8988T (cell line): Measurements from ENCODE around the gene MMEL1.
A peak's percentile ranks its signal among the peaks of the same experiment; 100 is the strongest.

Experiments
- DNase-seq: peaks from one replicate; pipeline ENCODE4 v3.0.0; 2011

MMEL1 gene

DNA sequence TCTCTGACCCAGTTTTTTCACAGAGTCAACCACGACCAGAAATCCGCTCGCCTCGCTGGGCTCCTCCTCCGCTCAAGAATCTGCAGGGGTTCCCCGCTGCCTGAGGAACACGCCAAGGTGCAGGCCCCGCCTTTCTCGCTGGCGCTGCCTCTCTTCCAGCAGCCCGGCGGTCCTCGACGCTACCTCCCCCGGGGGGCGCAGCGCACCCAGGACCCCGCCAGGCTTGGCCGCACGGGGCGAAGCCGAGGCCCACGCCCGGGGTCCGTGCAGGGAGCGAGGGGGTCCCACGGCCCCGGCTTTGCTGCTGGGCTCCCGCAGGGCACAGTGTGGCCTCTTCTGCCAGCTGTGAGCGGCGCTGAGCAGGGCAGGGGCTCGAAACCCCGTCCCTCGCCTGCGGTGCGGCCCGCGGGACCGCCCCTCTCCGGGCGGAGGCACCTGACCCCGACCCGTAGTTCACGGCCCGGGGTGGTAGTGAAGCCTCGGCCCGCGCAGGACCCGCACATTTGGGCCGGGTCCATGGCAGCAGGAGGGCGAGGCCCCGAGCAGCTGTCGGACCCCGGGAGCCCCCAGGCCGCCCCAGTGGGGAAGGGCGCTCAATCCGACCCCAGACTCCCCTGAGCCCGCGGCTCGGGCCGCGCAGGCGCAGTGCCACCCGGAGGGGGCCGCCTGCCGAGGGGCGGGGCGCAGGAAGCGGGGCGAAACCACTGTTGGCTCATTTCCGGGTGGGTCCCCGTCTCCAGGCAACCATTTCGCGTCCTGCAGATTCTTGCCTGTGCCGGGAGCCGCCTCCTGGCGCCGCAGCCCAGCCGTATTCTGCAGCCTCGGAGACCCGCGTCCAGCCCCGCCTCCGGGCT, 10.0 kb upstream of the MMEL1 start:
- DNase-seq: peak; percentile 99

DNA sequence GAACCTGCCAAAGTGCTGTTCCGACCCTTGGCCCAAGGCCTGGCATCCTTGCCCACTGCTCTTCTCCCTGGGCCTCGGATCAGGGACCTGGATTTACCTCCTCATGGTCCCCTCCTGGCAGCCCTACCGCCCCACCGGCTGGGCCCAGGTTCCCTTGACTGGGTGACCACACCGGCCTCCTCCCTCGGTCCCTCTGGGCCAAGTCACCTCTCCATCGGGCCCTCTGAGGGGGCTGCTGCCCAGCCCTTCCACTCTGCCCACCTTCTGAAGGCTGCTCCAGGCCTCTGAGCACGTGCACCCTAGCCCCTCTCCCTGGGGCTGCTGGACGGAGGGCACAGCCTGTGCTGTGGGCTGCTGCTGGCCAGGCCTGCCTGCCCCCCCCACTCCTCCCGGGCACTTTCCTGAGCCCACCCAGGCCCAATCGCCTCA, 9.3 kb upstream of the MMEL1 start:
- peak; percentile 18 for DNase-seq

DNA sequence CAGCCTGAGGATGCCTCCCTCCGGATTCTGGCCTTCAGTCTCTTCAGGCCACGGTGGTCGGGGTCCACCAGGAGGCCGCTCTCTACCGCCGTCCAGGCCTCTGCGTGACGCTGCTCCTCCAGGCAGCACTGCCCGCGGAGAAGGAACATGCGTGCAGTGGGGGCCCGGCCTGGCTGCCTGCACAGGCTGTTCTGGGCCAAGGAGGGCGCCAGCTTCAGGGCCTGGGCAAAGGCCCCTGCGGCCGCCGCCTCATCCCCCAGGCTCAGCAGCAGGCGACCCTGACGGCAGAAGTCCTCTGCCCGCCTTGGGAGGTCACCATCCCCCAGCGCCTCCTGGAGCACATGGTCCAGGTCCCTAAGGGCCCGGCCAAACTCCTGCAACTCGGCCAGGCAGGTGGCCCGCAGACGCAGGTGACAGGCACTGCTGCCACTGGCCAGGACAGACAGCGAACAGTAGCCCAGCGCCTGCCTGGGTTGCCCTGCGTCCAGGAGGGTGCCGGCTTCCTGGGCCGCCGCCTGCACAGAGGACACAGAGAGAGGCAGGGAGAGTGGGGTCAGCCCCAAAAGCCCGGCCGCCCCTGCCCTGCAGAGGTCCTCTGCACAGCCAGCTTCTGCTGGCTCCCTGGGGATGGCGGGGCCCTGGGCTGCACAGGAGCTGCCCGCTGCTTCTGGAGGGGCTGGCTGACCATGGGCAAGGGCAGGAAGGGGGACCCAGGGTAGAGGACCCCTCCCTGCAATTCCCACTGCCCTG, 8.7 kb upstream of the MMEL1 start:
- peak; percentile 34 for DNase-seq

DNA sequence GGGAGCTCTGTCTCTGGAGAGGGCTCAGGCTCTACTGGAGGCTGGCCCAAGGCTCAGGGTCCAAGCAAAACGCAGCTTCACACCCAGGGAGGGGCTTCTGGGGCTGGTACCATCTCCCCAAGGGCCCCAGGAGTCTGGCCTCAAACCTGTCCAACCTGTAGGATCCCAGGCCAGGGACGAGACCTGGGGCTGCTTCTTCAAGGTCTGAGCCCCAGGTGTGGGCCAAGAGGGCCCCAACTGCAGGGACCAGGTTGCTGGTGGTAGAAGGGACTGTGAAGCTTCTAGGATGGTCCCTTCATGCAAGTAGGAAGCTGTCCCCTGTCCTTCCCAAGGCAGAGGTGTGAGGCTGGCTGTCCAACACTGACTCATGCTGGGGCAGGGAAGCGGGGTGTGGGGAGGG, 7.8 kb upstream of the MMEL1 start:
- peak; percentile 13 for DNase-seq

DNA sequence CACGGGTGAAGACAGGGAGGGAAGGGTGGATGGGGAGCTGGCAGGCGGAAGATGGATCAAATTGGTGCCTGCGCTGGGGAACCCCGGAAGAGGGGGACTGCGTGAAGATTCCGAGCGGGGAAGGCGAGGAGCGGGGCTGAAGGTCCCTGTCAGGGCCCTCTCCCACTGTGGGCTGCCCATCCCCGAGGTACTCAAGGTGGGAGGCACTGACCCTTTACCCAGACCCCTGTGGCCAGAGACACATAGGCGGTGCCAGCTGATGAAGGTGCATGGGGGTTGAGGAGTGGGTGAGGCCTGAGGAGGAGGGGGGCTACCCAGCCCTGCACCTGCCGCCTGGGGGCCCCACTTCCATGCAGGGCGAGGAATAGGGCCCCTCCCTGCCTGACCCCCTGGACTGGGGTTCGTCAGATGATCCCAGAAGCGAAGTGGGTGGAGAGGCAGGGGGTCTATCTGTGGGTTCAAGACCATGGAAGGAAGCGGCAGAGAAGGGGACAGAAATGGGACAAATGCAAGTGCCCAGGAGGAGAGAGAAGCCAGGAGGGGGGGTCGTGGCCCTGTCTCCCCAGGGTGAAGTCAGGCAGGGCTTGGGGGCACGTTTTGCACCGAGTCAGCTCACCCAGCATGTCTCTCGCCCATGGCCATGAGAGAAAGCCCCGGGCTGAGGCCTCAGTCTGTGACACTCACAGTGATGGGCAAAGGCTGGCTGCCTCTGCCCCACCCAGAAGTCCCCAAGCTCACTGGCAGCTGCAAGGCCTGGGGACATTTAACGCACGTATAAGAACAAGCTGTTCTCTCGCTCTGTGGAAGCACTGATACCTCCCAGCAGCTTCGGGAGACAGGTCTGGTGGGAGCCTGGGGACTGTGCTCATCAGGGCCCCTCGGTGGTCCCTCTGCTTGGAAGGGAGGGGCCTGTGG, 7.0 kb upstream of the MMEL1 start:
- peak; percentile 19 for DNase-seq

DNA sequence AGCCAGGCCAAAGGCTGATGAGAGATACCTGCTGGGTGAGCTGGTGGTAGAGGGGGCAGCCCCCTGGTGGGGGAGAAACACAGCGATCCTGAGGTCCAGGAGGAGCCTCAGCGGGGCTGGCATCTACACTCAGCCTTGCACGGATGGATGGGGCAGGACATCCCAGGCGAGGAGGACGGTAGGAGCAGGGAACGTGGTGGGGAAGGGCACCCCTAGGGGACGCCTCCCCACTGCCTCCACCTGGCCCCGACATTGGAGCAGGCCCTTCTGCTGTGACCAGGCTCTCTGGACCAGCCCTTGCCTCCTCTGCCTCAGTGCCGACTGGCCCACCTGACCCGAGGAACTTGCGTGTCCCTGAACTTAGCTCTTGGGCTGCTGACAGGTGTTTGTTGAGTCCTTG, 6.4 kb upstream of the MMEL1 start:
- peak; percentile 25 for DNase-seq

DNA sequence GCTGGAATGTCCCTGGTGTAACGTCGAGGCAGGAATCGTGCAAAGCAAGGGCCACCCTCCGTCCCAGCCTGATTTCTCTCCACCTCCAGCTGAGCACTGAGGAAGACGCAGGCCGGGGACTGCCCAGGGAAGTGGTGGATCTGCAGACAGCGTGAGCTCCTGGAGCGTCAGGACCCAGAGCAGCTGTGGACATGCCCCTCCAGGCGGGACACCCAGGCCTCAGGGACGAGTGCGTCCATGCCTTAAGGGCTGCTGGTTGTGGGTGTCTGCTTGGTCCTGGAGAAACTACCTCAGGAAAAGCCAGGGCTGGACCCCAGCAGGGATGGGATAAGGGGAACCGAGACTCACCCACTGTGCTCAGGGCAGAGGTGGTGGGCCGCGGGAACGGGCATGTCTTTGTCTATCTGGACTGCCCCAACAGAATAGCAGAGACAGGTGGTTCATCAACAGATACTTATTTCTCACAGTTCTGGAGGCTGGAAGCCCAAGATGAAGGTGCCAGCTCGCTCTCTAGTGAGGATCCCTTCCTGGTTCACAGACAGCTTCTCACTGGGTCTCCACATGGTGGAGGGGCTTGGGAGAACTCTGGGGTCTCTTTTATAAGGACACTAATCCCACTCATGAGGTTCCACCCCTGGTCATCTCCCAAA, 5.8 kb upstream of the MMEL1 start:
- peak; percentile 8 for DNase-seq

DNA sequence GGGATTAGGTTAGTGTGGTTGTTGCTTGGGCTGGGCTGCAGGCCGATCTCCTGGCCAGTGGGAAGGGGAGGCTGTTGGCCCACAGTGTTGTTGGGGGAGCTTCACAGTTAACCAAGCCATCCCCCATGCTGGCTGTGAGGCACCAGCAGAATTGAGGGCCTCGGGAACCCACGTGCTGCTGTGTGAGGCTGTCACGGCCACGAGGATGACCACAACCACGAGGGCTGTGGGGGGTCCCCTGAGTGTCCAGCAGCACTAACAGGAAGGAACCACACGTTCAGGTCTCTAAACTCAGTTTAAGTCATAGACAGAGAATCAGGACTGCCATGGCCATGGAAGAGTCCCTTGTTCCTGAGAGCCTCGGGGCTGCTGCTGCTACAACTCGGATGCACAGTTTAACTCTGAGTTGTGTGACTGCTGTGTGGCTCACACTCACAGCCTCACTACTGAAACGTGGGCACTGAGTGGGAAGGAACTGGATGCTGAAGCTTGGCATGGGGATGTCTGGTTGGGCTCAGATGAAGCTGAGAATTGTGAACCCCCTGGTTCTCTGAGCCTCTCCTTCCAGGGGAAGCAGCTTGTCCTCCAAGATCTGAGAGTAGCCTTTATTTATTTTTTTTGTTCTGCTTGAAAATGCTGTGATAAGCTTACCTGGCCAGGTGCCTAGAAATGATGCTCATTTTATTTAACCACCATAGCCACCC, 4.8 kb upstream of the MMEL1 start:
- peak; percentile 6 for DNase-seq

DNA sequence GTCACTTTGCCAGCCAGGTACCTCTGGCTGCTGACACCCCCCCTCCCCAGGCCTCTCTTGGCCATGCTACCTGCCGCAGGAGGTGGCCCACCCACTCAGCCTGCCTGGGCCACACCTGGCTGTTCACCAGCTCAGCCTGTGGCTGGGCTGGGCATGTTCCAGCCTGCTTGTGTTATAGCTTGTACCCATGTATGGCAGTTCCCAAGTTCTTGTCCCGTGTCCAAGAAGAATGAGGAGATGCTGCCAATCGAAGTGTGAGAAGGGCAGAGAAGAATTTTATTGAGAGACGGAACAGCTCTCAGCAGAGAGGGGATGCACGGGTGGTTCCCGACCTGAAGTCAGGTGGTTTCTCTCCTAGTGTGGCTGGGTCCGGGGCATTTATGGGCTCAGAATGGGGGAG, 3.9 kb upstream of the MMEL1 start:
- peak; percentile 5 for DNase-seq

DNA sequence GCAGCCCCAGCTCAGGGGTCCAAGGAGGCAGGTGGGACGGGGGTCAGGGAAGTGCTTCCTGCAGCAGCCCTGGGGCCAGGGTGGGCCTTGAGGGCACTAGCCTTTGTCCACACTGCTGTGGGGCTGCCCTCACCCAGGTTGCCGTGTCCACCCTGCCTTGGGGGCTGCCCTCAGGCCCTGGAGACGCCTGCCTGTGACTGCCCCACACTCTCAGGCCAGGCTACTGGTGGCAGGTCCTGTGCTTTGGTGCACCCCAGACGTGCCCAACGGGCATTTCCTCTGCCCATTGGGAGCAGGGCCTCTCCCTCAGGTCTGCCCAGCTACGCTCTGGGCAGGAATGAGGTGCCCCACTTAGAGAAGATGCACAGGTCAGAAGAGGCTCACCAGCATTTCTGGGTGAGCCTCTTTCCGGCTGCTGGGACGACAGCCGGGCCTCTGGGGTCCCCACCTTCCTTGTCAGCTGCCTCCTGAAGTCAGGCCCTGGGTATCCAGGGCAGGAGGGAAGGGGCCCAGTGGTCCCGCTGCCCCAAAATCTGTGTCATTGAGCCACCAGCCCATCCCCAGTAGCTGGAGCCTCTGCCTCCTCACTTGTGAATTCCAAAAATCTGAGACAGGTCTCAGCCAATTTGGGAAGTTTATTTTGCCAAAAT, 2.7 kb upstream of the MMEL1 start:
- DNase-seq: peak; percentile 11

DNA sequence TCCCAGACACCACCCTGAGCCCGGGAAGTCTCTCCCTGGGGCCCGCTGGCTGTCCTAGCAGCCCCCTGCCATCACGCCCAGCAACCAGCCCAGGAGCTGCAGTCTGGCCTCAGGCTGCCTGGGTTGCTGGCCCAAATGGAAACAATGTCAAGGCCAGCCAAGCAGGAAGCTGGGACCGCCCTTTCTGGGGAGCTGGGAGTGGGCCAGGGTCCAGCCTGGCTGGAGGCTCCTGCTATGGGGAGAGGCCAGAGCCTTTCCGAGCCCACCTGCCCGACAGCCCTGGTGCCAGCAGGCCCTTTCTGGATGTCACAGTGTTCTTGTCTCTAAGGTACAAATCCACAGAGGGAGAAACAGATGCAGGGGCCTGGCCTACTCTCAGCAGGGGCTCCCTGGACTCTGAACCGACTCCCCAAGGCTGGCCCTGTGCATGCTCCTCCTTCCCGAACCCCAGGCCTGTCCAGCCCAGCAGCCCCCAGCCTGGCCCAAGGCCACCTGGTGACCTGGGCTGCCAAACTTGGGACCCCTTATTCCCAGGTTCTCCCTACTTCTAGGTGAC, 1.2 kb upstream of the MMEL1 start:
- peak; percentile 6 for DNase-seq

DNA sequence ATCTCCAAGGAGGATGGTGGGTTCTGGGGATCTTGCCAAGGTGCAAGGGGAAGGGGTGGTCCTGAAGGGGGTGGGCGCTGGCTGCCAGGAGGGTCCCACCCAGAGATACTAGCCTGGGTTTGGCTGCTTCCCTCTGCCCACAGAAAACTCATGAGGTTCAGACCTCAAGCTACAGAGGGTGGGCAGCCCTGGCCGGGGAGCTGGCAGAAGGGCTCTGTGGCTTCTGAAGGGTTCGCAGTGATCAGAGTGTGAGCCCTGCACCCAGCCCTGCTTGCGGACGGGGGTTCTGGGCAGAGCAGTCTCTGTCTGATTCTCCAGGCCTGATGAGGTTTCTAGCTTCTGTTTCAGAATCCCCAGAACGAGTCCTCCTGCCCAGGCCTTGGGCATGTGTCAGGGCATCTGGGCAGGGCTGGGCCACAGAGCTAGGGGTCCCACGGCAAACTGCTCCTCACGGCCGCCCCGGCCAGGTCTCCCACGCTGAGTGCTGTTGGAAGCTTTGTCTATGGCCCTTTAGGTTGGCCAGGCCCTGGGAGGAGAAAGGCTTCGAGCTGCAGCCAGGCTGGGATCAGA, 635 bp upstream of the MMEL1 start:
- peak; percentile 13 for DNase-seq

DNA sequence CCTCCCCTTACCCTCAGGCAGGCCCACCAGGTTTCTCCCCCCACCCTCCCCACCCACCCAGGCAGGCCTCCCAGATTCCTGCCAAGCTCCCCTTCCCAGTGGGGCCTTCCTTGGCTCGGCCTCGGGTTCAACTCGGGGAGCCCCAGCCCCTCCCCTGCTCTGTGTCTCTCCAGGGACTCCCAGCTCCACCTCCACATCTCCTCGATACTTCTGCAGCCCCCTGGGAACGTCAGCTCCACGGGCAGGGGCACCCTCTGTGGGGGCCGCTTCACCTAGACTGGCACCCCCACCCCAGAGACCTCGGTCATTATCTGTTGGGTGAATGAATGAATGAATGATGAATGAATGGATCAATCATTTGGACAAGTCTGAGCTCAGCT, 775 bp downstream of the MMEL1 start:
- DNase-seq: no peak

DNA sequence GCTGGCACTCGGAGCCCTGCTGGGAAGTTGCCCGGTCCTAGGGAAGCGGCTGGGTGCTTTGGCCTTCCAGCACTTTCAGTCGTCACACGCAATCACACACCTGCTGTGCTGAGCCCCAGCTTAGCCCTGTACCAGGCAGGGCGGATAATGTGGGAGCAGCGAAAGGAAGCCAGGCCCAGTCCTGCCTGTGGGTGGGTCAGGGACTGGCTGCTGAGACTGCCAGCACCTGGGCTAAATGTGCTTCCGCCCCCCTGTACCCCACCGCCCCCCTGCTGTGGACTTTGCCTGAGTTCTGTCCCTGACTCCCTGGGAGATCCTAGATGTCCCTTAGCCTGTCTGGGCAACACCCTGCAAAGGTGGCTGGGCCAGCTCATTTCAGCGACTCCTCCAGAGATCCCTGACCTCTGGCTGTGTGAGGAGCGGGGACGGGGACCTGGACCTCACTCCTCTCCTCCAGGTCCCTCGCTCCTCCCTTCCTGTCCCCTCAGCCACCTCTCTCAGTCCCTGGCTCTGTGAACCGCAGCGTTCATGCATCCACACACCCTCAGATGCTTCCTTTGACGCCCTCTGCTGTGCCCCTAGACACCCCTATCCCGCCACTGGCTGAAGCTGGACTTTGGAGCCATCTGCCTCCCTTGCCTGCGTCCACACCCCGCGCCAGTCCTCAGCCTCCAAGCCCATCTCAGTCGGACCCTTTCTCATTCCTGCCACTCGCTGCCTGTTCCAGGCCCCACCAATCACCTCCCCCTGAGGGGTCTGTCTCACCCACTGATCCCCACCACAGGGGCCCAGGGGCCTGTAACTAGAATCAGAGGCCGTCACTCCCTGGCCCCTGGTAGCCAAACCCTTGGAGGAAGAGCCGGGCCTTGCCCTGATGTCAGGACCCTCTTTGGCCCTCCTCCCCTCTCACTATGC, 1.4 kb downstream of the MMEL1 start:
- peak; percentile 13 for DNase-seq

DNA sequence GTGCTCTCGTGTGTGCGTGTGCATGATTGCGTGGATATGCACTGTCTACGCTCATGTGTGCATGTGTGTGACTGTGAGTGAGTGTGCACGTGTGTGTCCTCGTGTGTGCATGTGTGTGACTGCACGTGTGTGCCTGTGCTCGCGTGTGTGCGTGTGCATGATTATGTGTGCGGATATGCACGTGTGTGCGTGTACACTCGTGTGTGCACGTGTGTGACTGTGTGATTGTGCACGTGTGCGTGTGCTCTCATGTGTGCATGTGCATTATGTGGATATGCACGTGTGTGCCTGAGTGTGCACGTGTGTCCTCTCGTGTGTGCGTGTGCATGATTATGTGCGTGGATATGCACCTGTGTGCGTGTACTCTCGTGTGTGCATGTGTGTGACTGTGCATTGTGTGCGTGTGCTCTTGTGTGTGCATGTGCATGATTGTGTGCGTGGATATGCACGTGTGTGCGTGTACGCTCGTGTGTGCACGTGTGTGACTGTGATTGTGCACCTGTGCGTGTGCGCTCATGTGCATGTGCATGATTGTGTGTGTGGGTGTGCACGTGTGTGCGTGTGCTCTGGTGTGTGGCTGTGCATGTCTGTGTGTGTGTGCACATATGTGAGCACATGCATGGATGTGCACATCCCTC, 2.2 kb downstream of the MMEL1 start:
- DNase-seq: no peak

DNA sequence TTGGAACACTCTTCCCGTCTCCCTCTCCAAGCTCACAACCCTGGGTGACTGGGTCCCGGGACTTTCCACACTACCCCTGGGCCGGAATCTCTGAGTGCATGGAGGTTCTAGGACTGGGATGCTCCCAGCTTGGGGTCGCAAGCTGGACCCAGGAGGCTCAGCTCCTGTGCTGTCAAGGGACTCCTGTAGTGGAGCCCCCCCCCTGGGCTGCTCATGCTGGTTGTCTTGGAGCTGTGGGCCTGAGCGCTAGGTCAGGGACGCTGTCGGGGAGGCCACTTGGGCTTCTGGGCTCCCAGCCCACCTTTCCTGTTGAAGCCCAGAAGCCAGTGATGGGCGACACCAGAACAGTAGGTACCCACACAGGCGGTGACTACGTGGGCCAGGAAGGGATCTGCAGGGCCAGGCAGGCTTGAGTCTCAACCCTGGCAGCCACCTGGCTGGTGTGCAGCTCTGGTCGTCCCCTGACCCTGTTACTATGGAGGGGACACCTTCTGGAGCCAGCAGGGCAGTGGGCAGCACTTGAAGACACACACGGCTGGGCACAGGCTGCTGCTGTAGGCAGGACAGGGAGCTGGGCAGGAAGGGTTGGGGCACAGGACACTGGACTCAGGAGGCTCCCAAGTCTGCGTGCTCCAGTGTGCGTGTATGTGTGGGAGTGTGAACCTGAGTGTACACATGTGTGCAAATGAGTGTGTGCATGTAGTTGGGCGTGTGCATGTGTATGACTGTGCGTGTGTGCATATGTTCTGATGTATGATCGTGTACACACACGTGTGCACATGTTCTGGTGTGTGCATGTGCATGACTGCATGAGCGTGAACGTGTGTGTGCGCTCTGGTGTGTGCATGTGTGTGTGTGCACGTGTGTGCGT, 3.0 kb downstream of the MMEL1 start:
- peak; percentile 7 for DNase-seq

DNA sequence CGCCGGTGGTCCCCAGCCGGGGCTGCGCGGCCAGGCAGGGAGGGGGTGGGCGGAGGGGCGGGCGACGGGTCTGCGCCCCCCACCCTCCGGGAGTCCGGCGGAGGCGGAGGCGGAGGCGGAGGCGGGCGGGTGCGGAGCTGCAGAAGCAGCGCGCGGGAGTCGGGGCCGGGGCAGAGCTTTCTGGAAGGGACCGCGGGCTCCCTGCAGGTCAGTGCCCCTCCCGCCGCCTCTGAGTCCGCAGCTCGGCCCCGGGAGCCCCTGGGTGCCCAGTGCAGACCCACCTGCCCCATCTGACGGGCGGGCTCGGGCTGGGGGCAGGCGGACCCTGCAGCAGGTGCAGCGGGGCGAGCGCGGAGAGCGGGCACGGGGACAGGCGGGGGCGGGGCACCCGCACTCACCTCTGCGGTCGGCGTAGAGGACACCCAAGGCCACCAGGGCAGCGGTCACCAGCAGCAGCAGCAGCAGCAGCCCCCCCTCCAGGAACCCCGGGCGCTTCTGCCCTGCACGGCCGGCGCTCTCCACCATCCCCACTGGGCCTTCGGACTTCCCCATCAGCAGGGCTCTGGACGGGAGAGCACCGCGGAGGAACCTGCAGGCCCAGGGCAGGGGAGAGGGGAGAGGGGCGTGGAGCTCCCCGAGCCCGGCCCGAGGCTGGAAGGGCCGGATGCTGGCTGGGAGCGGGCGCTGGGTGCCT, 3.7 kb downstream of the MMEL1 start:
- DNase-seq: no peak
